GM19035 (cell line): Measurements from ENCODE around the gene KCNJ14.

ENCODE experiments used
- ATAC-seq: cut with Tn5 transposase; IDR thresholded peaks from one replicate; pipeline ENCODE4 v1.9.1; 2021; ENCODE audit not compliant: unreplicated experiment

KCNJ14 gene

DNA sequence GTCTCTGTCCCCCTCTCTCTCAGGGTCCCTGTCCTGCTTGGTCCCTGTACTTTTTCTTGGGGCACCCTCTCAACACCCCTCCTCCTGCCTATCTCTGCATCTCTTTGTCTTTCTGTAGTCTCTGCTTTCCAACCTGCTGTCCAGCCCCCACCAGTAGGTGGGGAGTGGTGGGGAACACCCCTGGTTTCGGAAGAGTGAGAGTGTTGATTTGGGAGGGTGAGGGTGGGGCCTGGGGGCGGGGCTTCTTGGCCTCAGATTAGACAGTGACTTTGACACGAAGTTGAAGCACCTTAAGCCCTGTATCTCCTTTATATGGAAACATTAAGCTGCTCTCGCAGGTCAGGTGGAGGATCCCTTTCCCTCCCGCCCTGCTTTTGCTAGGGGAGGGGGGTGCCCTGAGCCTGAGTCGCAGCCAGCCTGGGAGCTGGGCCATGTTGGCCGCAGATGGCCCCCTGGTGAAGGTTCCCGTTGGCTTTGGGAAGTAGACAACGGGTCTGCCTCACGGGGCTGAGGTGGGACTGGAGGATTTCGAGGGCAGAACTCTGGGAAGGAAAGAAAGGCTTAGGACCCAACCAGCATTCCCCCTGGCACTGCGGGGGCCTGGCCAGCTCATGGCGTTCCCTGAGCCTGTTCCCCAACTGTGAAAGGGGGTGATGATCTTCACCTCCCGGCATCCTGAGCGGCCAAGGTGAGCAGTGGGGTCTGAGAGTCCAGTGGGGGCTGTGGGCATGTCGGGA, at the start of gene KCNJ14:
Gene KCNJ14, plus strand, starts transcription at position 404 of the 737 bp plus-strand sequence. CDS start 6,151 bp downstream, outside the sequence.
- no peak for ATAC-seq

DNA sequence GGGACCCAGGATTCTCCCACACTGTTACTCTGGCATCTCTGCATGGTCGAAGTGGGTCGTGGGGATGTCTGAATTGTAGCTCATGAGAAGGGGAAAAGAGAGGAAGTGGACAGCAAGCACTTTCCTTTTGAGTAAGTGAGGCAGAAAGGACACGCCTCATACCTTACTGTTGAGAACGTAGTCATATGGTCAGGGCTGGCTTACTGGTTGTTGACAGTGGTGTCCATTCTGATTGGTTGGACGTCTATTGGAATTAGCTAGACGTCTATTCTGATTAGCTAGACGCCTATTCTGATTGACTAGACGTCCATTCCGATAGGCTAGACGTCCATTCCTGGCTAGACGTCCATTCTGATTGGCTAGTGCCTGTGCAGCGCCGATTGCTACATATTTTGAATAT, 49.5 kb upstream of the KCNJ14 start:
- no peak for ATAC-seq

DNA sequence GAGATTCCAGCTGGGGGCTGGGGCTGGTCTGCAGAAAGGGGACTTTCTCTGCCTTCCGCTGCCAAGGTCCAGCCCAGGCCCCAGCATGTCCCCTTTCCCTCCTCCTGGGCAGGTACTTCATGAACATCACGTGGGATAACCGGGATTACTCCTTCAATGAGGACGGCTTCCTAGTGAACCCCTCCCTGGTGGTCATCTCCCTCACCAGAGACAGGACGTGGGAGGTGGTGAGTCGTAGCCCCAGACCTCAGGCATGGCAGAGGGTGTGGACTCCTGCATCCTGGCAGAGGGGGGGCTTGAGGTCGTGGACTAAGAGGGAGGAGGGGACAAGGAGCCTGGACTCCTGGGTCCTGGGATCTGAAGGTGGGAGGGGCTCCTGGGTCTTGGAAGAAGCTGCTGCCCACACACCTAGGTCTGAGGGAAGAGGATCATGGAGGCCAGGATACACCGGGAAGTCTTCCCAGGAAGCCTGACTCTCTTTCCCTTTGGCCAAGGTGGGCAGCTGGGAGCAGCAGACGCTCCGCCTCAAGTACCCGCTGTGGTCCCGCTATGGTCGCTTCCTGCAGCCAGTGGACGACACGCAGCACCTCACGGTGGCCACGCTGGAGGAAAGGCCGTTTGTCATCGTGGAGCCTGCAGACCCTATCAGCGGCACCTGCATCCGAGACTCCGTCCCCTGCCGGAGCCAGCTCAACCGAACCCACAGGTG, 41.3 kb upstream of the KCNJ14 start:
- ATAC-seq, result no peak

DNA sequence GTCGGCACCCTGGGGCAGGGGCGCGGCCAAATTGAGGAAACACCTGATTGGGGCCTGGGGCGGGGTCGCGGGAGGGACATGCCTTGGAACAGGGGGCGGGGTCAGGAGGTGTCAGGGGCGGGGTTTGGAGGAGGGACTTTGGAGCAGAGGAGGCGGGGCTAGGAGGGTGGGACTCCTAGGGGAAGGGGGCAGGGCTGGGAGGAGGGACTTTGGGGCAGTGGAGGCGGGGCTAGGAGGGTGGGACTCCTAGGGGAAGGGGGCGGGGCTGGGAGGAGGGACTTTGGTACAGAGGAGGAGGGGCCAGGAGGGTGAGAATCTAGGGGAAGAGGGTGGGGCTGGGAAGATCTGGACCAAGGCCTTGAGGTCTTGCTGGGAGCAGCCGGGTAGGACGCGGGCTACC, 40.0 kb upstream of the KCNJ14 start:
- ATAC-seq, result no peak

DNA sequence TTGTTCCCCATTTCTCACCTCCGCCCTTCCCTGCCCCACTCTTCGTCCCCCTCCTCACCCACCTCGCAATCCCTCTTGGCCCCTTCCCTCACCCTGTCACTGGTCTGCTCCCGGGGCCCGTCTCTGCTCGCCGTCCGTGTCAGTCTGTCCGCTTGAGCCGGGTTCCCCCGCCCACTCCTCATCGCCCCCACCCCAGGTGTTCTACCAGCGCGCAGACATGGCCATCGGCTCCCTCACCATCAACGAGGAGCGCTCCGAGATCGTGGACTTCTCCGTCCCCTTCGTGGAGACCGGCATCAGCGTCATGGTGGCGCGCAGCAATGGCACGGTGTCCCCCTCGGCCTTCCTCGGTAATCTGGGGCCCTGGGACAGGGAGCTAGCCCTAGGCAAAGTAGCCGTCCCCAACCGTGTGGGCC, 39.6 kb upstream of the KCNJ14 start:
- ATAC-seq, result no peak

DNA sequence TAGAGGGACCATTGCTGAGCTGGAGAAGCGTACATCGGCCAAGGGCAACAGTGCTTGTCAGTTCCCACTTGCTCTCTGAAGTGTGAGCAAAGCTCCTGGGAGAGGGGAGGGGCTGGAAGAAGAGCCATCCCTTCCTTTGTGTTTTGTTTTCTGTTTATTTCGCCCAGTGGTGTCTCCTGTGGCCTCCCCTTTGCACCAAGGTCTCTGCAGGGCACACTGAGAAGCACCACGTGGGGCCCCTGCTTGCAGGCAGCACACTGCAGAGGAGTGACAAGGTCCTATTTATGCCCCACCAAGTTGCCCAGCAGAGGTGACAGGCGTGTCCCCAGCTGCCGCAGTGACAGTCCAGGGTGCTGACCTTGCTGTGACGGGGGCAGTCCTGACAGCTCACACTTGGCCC, 38.0 kb upstream of the KCNJ14 start:
- no peak for ATAC-seq

DNA sequence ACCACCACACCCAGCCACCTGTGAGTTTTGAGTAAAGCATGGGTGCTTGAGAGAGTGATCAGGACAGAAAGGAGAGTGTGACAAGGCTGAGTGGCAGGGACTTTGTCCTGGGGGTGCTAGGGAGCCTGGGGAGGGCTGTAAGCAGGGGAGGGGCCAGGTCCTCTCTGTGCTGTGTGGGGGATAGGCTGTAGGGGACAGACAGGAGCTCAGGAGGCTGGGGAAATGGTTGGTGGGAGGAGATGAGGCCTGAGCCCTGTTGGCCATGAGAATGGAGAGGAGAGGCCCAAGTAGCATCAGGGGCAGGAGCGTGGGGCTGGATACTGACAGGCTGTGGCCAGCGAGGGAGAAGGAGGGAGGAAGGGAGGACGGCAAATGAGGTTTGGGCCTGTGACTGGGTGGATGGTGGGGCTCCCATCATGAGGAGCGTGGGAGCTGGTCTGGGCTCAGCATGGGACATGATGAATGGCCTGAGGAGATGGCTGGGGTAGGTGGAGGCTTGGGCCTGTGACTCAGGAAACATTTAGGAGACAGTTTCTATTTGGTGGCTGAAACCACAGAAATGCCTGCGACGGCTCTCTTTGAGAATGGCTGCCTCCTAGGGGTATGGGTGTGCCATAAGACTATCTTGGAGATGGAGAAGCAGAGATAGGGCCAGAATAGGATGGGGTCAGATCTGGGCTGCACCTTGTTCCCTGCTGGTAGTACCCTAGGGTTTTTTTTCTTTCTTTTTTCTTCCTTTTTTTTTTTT, 36.9 kb upstream of the KCNJ14 start:
- no peak for ATAC-seq

DNA sequence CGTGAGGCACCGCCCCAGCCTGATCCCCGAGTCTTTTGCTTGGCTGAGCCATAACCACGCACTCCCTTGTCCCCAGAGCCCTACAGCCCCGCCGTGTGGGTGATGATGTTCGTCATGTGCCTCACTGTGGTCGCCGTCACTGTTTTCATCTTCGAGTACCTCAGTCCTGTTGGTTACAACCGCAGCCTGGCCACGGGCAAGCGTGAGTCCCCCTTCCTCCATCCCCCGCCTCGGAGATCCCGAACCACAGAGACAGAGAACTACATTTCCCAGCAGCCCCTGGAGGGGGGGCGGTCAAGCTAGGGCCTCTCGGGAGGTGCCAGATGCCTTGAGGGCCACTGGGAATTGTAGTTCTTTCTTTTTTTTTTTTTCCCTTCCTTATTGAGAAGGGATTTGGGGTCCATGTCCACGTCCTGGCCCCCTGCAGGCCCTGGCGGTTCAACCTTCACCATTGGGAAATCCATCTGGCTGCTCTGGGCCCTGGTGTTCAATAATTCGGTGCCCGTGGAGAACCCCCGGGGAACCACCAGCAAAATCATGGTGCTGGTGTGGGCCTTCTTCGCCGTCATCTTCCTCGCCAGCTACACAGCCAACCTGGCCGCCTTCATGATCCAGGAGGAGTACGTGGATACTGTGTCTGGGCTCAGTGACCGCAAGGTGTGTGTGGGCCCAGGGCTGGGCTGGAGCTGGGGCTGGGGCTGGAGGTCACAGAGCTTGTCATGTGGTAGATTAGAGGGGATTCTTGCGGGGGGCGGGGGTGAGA, 36.0 kb upstream of the KCNJ14 start:
- no peak for ATAC-seq

DNA sequence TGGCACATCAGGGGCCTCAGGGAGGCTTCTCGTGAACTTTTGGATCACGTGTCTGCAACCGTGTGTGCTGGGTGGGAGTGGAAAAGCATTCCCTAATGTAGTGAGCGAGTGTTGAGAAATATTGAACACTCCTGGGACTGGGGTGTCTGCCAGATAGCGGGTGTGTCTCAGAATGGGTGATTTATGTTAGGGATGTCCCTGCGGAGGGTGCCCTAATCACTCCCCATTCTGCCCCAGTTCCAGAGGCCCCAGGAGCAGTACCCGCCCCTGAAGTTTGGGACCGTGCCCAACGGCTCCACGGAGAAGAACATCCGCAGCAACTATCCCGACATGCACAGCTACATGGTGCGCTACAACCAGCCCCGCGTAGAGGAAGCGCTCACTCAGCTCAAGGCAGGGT, 33.8 kb upstream of the KCNJ14 start:
- no peak for ATAC-seq

DNA sequence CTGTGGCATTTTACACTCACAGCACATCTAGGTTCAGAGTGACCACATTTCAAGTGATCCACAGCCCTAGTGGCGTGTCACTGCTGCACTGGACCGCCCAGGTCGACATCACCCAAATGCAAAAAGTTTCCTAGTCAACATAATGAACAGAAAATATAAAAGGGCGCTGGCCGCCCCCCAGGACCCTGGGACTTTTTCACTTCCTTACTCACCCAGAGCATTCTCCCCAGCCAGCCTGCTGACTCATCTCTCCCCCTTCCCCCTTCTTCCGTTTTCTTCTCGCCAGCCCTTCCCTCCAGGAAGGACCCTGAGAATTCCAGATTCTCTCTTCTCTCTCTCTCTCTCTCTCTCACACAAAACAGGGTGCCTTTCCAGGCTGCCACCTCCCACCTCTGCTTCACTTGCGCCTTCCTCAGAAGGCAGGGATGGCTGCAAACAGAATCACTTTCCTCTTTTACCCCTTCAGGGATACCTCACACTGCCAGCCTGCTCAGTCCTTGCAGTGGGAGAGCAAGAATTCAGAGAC, 30.6 kb upstream of the KCNJ14 start:
- no peak for ATAC-seq

DNA sequence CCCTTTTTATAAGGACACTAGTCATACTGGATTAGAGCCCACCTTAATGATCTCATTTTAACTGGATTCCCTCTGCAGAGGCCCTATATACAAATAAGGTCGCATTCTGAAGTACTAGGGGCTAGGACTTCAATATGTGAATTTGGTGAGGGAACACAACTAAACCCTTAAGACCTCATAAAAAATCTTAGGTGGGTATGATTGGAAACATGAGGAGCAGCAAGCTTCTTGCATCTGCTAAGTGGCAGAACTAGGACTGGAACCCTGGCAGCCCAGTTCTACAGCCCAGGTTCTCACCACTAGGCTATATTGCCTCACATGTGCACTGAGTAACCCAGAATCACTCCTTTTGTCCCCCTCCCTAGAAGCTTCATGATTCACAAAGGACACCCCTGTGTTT, 26.7 kb upstream of the KCNJ14 start:
- ATAC-seq, result no peak

DNA sequence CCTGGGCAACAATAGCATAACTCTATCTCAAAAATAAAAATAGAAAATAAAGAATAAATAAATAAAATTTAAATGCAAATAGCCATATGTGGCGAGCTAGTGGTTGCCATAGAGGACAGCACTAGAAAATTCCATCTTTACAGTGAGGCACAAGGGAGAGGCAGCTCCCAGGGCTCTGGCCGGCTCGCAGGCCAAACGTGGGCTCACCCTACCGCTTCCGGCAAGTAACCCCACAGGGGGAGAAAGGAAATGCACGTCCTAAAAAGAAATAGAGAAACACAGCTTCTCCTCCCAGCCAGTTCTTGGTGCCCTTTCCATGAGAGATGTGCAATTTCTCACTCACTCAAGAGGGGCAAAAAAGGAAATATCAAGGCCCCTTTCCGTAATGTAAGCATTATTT, 22.0 kb upstream of the KCNJ14 start:
- ATAC-seq, result no peak

DNA sequence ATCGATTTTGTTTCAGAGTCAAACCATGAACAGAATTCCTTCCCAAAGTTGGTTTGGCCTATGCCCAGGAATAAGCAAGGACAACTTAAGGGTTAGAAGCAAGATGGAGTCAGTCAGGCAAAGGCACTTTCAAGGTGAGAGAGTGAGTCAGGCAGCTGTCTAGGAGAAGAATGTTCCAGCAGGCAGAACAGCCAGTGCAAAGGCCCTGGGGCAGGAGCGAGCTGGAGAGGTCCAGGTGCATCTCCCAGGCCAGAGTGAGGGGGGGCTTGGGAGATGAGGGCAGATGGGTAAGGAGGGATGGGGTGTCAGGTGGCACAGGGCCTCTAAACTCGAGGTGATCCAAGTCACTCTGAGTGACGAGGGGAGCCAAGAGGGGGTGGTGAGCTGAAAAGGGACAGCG, 18.8 kb upstream of the KCNJ14 start:
- ATAC-seq, result no peak

DNA sequence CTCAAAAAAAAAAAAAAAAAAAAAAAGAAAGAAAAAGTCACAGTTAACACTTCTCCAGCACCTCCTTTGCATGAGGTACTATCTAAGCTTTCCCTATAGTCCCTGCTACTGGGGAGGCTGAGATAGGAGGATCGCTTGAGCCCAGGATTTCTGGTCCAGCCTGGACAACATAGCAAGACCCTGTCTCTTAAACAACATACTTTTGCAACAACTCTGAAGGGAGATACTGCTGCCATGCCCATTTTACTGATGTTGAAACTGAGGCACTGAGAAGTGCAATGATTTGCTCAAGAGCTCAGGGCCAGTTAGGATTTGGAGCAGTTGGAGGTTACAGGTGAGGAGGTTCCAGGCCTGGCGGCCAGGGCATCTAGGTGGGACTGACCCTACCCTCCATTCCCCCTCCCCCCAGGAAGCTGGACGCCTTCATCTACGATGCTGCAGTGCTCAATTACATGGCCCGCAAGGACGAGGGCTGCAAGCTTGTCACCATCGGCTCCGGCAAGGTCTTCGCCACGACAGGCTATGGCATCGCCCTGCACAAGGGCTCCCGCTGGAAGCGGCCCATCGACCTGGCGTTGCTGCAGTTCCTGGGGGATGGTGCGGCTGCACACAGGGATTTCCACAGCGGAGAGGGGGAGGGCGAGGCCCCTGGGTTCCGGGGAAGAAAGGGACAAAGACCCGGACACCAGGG, 13.9 kb upstream of the KCNJ14 start:
- ATAC-seq, result no peak

DNA sequence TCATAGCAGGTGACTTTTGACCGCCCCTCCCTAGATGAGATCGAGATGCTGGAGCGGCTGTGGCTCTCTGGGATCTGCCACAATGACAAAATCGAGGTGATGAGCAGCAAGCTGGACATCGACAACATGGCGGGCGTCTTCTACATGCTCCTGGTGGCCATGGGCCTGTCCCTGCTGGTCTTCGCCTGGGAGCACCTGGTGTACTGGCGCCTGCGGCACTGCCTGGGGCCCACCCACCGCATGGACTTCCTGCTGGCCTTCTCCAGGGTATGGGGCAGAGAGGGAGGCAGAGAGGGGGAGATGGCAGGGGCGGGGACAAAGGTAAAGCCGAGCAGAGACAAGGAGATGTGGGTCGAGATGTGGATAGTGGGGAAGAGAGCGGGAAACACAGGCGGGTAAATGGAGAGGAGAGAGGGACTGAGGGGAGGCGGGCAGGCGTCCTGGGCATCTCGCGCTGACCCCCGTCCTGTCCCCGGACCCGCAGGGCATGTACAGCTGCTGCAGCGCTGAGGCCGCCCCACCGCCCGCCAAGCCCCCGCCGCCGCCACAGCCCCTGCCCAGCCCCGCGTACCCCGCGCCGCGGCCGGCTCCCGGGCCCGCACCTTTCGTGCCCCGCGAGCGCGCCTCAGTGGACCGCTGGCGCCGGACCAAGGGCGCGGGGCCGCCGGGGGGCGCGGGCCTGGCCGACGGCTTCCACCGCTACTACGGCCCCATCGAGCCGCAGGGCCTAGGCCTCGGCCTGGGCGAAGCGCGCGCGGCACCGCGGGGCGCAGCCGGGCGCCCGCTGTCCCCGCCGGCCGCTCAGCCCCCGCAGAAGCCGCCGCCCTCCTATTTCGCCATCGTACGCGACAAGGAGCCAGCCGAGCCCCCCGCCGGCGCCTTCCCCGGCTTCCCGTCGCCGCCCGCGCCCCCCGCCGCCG, 13.0 kb upstream of the KCNJ14 start:
- no peak for ATAC-seq

DNA sequence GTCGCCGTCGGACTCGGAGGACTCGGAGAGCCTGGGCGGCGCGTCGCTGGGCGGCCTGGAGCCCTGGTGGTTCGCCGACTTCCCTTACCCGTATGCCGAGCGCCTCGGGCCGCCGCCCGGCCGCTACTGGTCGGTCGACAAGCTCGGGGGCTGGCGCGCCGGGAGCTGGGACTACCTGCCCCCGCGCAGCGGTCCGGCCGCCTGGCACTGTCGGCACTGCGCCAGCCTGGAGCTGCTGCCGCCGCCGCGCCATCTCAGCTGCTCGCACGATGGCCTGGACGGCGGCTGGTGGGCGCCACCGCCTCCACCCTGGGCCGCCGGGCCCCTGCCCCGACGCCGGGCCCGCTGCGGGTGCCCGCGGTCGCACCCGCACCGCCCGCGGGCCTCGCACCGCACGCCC, 12.1 kb upstream of the KCNJ14 start:
- ATAC-seq, result no peak

DNA sequence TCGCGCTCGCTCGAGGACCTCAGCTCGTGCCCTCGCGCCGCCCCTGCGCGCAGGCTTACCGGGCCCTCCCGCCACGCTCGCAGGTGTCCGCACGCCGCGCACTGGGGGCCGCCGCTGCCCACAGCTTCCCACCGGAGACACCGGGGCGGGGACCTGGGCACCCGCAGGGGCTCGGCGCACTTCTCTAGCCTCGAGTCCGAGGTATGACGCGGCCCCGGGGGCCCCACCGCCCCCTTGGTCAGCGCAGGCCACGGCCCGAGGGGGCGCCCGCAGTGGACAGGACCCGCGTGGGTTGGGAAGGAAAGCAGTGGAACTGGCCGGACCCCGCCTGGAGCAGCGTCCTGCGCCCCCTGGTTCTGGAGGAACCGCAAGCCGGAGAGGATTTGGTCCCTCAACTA, 11.6 kb upstream of the KCNJ14 start:
- no peak for ATAC-seq

DNA sequence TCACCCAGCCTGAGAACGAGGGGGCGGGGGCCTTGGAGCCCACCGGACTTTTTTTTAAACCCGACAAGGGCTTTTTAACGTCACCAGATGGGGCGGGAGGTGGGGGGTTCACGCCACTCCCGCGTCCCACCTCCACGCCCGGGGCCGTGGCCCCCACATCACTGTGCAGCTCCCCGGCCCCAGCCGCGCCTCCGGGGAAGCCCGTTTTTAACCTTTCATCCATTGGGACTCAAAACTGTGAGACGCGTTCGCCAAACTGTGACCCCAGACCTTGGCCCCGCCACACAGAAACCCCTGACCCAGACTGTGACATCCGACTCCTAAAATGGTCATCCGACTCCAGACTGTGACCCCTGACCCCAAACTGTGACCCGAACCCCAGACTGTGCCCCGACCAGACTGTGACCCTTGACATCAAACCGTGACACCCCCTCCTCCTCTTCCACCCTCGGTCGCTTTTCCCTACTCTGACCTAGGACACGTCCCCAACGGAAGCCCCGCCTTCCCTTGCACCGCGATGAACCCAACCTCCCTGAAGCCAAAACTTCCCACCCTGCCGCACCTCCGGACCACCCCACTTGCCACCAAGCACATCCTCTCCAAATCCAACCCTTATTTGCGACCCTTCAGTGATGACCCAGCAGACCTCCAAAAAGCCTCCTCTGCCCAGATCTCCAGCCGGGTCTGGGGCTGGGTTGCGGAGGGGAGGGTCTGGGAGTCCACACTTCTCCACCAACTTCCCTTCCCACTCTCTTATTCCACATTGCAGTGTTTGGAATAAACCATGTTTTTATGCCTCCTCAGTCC, 11.0 kb upstream of the KCNJ14 start:
- ATAC-seq, result no peak

DNA sequence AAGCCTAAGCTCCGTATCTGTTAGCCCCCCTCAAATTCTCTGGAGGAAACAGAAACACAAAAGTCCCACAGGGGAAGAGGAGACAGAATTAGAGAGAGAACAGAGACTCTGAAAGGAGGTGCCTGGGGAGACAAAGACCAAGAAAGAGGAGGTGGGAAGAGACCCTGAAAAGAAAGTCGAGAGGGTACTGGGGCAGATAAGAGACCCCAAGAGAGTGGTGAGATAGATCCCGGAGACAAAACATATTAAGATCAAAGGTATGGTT, 10.5 kb upstream of the KCNJ14 start:
- ATAC-seq, result no peak
